Activated naive CD8-positive, alpha-beta T cell treated with anti-CD3 and anti-CD28 coated beads, Interleukin-2, amount 50 U/mL, for 24 hours (primary cell): Measurements from ENCODE around the gene SSU72.
A peak's percentile ranks its signal among the peaks of the same experiment; 100 is the strongest.
"Not testable (repeated sequence)": the region's sequence is repeated elsewhere in the genome, so short reads cannot be mapped to it uniquely, and the experiment has no call there.

Experiments
- ATAC-seq: fragments of 150-1000 bp; cut with Tn5 transposase; one replicate; pipeline ENCODE4 v1.10.0; 2021
- DNase-seq: peaks from one replicate; pipeline ENCODE4 v3.0.0; 2021
- H3K27ac Mint-ChIP-seq: one replicate; pipeline ENCODE4 v1.8.0; 2021; ENCODE audit warnings: mild to moderate bottlenecking, mixed read lengths
- H3K27me3 Mint-ChIP-seq: one replicate; pipeline ENCODE4 v1.8.0; 2021; ENCODE audit warnings: mixed read lengths
- H3K36me3 Mint-ChIP-seq: one replicate; pipeline ENCODE4 v1.8.0; 2021; ENCODE audit warnings: low read depth, mixed read lengths
- H3K4me1 Mint-ChIP-seq: one replicate; pipeline ENCODE4 v1.8.0; 2021; ENCODE audit warnings: mixed read lengths
- H3K4me3 Mint-ChIP-seq: one replicate; pipeline ENCODE4 v1.8.0; 2021; ENCODE audit warnings: mild to moderate bottlenecking, moderate library complexity, mixed read lengths
- H3K9me3 Mint-ChIP-seq: one replicate; pipeline ENCODE4 v1.8.0; 2021; ENCODE audit warnings: mixed read lengths

The SSU72 gene

DNA sequence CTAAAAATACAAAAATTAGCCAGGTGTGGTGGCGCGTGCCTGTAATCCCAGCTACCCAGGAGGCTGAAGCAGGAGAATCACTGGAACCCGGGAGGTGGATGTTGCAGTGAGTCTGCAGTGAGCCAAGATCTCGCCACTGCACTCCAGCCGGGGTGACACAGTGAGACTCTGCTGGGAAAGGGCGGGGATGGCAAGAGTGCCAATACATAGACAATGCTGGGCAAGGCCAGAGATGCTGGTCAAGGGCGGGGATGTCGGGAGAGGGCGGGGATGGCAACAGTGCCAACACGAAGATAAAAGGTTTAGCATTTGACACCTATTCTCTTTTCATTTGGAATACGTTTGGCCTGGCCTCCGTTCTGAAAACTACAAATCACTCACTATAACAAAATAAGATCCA is 11.0 kb downstream of the SSU72 start:
- peaks cover 37% of the 10 kb centered on the region for H3K36me3 Mint-ChIP-seq

DNA sequence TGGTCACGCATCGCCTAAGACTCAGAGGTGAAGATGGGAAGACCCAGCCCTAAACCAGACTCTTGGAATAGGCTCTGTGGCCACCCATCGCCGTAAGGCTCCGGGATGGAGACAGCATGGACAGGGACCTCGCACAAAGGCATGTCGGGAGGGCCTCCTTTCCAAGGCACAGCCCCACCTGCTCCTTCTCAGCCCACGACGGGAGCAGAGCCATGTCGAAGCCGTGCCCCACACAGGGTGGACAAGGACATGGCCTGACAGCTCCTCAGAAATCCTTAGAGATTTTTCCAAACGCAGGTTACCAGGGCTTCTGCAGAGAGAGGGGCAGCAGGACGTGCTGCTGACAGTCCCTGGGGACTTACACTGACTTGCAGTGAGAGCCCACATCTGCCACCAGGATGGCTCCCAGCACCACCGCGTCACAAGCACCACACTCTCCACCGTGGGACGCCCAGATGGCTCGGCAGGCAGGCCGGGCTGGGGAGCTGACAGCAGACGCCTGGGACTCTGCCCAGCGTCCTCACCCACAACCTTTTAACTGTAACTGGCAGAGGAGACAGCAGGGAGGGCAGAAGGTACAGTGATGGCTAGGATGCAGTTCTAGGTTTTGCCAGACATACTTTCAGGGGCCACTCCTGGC is 12.0 kb downstream of the SSU72 start:
- no peak overlapping the region for H3K4me3 Mint-ChIP-seq
- ATAC-seq (no peak), DNase-seq (no peak)
- no peak overlapping the region for H3K27ac Mint-ChIP-seq
- H3K27me3 Mint-ChIP-seq, result no peaks in the 10 kb centered on the region
- H3K36me3 Mint-ChIP-seq, result peaks cover 37% of the 10 kb centered on the region
- H3K4me1 Mint-ChIP-seq, result peaks cover 13% of the 10 kb centered on the region
- H3K9me3 Mint-ChIP-seq, result no peaks in the 10 kb centered on the region

More for the DNA sequence above, 11.0 kb downstream of the SSU72 start:
- DNase-seq, result no peak
- Mint-ChIP-seq H3K27me3 (no peaks in the 10 kb centered on the region), H3K4me1 (peaks cover 17% of the 10 kb centered on the region), H3K4me3 (no peak overlapping the region), H3K27ac (no peak overlapping the region), H3K9me3 (no peaks in the 10 kb centered on the region)
- no peak for ATAC-seq

DNA sequence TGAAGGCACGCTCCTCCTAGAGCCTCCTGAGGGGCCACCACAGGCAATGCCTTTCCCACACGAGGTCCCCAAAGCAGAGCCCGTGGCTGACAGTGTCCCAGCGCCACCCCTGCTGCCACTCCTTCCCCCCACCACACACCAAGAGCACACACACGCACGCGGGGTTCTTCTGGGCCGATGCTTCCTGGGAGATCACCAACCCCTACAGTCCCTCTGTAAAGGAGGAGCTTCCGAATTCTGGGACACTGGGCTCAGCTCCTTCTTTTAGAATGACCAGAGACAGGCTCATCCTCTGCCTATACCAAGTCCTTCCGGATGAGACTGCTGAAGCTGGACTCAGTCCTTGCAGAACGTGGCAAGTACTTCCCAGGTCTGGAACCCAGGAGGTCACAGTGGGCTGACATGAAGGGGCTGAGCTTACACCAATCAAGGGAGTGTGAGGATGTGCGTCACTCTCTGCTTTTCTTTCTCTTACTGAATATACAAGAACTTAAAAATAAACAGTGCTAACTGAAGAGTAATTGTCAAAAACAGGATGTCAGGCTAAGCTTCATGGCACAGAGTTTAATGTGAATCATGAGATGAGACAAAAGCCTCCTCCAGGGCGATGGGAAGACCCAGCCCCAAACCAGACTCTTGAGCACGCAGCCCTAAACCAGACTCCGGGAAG is 12.7 kb downstream of the SSU72 start:
- Mint-ChIP-seq H3K27ac (no peak overlapping the region), H3K4me3 (no peak overlapping the region), H3K4me1 (peaks cover 8% of the 10 kb centered on the region), H3K36me3 (peaks cover 31% of the 10 kb centered on the region), H3K9me3 (no peaks in the 10 kb centered on the region), H3K27me3 (no peaks in the 10 kb centered on the region)
- no peak for ATAC-seq
- no peak for DNase-seq

GRCh38 chr1:1560178-1560577 is 14.5 kb downstream of the SSU72 start:
- Mint-ChIP-seq H3K4me3 (no peak overlapping the region), H3K27me3 (no peaks in the 10 kb centered on the region), H3K27ac (no peak overlapping the region), H3K4me1 (peaks cover 2% of the 10 kb centered on the region), H3K36me3 (peaks cover 24% of the 10 kb centered on the region), H3K9me3 (no peaks in the 10 kb centered on the region)
- DNase-seq (no peak), ATAC-seq (no peak)

GRCh38 chr1:1559066-1559465 is 15.6 kb downstream of the SSU72 start:
- Mint-ChIP-seq H3K4me1 (peaks cover 2% of the 10 kb centered on the region), H3K9me3 (no peaks in the 10 kb centered on the region), H3K36me3 (peaks cover 16% of the 10 kb centered on the region), H3K4me3 (no peak overlapping the region), H3K27ac (peak overlapping the region; percentile 52), H3K27me3 (no peaks in the 10 kb centered on the region)
- DNase-seq, result no peak
- no peak for ATAC-seq

GRCh38 chr1:1558591-1558990 is 16.1 kb downstream of the SSU72 start:
- no peaks in the 10 kb centered on the region for H3K27me3 Mint-ChIP-seq
- H3K4me3 Mint-ChIP-seq, result no peak overlapping the region
- ATAC-seq, result no peak
- peaks cover 2% of the 10 kb centered on the region for H3K4me1 Mint-ChIP-seq
- no peak for DNase-seq
- H3K27ac Mint-ChIP-seq, result peak overlapping the region; percentile 52
- no peaks in the 10 kb centered on the region for H3K9me3 Mint-ChIP-seq
- H3K36me3 Mint-ChIP-seq, result peaks cover 11% of the 10 kb centered on the region

DNA sequence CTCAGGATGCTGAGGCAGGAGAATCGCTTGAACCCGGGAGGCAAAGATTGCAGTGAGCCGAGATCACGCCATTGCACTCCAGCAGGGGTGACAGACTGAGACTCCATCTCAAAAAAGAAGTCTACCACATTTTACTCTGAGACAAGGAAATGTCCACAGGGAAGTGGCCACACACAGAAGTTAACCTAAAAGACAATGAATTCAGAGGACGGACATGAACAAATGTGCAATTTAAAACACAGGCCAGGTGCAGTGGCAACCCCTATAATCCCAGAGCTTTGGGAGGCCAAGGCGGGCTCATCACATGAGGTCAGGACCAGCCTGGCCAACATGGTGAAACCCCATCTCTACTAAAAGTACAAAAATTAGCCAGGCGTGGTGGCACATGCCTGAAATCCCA is 17.0 kb downstream of the SSU72 start:
- DNase-seq, H3K27ac Mint-ChIP-seq, ATAC-seq, H3K4me3 Mint-ChIP-seq, H3K27me3 Mint-ChIP-seq, H3K4me1 Mint-ChIP-seq, H3K9me3 Mint-ChIP-seq: not testable (repeated sequence)
- peaks cover 10% of the 10 kb centered on the region for H3K36me3 Mint-ChIP-seq

DNA sequence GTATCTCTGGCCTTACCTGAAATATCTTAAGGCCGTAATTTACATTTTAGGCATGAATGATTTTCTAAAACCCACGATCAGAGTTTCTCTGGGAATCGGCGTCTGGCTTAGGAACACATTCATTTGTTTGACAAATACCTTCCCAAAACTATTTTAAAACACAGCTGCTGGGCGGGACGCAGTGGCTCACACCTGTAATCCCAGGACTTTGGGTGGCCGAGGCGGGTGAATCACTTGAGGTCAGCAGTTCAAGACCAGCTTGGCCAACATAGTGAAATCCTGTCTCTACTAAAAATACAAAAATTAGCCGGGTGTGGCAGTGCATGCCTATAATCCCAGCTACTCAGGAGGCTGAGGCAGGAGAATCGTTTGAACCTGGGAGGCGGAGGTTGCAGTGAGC is 17.7 kb downstream of the SSU72 start:
- not testable (repeated sequence) for H3K36me3 Mint-ChIP-seq, H3K27me3 Mint-ChIP-seq, ATAC-seq, H3K4me3 Mint-ChIP-seq, DNase-seq, H3K9me3 Mint-ChIP-seq, H3K27ac Mint-ChIP-seq, H3K4me1 Mint-ChIP-seq

DNA sequence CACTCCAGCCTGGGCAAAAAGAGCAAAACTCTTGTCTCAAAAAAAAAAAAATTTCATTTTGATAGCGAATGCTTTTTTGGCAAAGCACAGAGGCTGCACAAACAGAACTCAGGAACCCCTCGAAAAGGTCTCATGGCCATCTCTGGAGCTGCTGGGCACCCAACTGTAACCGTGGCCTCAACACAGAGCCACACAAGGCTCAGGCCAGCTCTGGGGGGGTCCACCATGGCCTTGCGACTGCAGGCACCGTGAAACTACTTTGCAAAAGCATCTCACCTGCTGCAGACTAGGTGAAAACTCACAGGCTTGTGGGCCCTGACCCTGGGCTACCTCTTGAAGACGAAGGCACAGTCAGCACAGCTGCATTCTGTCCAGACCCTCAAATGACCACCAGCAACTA is 18.2 kb downstream of the SSU72 start:
- Mint-ChIP-seq H3K9me3 (no peaks in the 10 kb centered on the region), H3K4me1 (peaks cover 2% of the 10 kb centered on the region), H3K27me3 (no peaks in the 10 kb centered on the region), H3K36me3 (peaks cover 4% of the 10 kb centered on the region), H3K27ac (no peak overlapping the region), H3K4me3 (no peak overlapping the region)
- no peak for ATAC-seq
- DNase-seq, result no peak

- Mint-ChIP-seq H3K27me3 (no peaks in the 10 kb centered on the region), H3K9me3 (no peaks in the 10 kb centered on the region), H3K4me3 (no peak overlapping the region), H3K27ac (no peak overlapping the region), H3K36me3 (peaks cover 4% of the 10 kb centered on the region), H3K4me1 (peaks cover 2% of the 10 kb centered on the region)
- DNase-seq (no peak), ATAC-seq (no peak)
Observed at GRCh38 chr1:1554926-1555915, 19.4 kb downstream of the SSU72 start.

DNA sequence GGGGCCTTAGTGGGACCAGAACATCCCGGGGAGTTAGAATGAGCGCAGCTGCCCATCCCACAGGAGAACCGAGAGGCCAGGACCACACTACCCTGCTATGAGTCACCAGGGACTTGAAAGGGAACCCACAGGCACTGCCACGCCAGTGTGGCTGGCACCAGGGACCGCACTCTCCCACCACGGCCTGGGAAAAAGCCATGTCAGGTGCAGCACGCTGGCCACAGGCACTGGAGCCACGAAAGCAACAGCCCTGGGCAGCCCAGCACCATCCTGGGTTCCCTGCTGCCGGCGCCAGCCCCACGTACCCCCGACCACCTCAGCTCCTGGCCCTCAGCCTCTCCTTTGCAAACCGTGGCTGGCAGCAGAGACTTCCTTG is 20.1 kb downstream of the SSU72 start:
- ATAC-seq, result no peak
- Mint-ChIP-seq H3K4me3 (no peak overlapping the region), H3K9me3 (no peaks in the 10 kb centered on the region), H3K27ac (no peak overlapping the region), H3K36me3 (peaks cover 4% of the 10 kb centered on the region), H3K4me1 (peaks cover 2% of the 10 kb centered on the region), H3K27me3 (no peaks in the 10 kb centered on the region)
- DNase-seq, result no peak

DNA sequence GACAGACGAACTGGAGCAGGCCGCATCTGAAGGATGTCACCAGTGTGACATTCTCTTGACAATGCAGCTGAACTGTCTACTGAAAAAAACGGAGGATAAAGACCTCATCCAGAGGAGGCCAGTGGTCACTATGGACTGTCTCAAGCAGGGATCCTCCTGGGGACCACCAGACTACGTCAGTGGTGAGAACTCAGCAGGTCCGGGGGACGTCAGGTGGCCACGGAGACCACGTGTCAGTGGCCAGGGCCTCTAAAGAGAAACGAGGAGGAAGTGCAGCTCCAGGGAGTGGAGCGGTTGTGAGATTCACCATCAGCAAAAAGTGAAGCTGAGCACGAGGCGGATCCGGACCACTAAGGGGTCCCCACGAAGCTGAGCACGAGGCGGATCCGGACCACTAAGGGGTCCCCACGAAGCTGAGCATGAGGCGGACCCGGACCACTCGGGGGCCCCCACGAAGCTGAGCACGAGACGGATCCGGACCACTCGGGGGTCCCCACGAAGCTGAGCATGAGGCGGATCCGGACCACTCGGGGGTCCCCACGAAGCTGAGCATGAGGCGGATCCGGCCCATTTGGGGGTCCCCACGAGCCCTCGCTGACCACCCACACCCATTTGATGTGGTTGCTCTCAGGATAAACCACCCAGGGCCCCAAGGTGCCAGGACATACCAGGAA is 20.7 kb downstream of the SSU72 start:
- no peak for ATAC-seq

DNA sequence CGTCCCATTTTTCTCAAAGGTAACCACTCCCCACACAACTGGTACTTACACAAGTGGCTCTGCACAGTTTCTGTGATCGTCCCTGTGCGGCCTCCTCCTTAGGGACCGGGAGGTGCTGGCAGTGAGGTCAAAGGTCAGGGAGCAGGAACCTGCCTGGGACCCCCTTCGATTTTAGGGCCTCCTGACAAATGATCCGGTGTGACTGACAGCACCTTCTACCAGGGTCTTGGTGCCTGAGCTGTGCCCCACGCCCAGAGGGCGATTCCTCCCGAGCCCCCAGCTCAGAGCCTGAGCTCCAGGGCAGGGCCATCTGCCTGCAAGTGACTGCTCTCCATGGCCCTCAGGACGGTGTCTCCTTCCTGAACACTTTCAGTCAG is 22.4 kb downstream of the SSU72 start:
- Mint-ChIP-seq H3K27ac (no peak overlapping the region), H3K4me1 (peaks cover 2% of the 10 kb centered on the region), H3K9me3 (no peaks in the 10 kb centered on the region), H3K27me3 (no peaks in the 10 kb centered on the region), H3K36me3 (peaks cover 2% of the 10 kb centered on the region), H3K4me3 (no peak overlapping the region)
- ATAC-seq (no peak), DNase-seq (no peak)

More for the DNA sequence above, 20.7 kb downstream of the SSU72 start:
- Mint-ChIP-seq H3K36me3 (peaks cover 2% of the 10 kb centered on the region), H3K4me1 (peaks cover 2% of the 10 kb centered on the region), H3K9me3 (no peaks in the 10 kb centered on the region), H3K27ac (no peak overlapping the region), H3K4me3 (no peak overlapping the region), H3K27me3 (no peaks in the 10 kb centered on the region)
- DNase-seq, result no peak

DNA sequence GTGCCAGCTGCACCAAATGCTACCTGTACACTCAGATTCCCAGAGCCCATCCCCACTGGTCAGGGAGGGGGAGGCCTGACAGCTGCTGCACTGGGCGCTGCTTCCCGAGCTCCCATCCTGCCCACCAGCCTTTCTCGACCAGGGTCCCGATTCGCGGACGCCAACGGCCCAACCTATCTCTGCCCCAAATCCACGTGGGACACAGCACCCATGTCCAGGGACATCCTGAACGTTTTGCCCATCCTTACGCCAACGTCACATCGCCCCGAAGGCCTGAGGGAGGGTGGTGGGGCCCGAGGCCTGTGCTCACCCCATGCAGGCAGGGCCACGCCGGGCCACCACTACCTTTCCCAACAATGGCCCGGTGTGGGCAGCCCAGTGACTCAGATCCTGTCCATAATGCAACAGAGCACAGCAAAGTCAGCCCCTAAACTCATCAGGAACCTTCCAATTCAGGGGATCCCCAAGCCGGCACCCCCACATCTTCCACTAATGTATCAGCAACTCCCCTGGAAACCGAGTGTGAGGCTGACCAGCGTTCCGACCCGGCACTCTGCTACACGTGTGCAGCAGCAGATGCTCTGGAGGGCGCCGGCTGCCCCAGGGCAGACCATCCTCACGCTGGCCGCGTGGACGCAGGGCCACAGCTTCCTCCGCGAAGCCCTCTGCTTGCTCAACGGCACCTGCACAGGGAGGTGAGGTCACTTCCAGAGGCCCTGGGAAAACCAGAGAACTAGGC is 23.0 kb downstream of the SSU72 start:
- H3K9me3 Mint-ChIP-seq, result no peaks in the 10 kb centered on the region

More for the DNA sequence above, 23.0 kb downstream of the SSU72 start:
- Mint-ChIP-seq H3K36me3 (peaks cover 2% of the 10 kb centered on the region), H3K4me3 (no peak overlapping the region), H3K4me1 (peaks cover 2% of the 10 kb centered on the region), H3K27ac (no peak overlapping the region), H3K27me3 (no peaks in the 10 kb centered on the region)
- ATAC-seq (no peak), DNase-seq (no peak)
